GM19238 (cell line): Measurements from ENCODE around the gene KRT77.
"Not testable (repeated sequence)": the region's sequence is repeated elsewhere in the genome, so short reads cannot be mapped to it uniquely, and the experiment has no call there.

Source experiments
- DNase-seq: peaks from one replicate; pipeline ENCODE4 v3.0.0; 2011; ENCODE audit warnings: low spot score; ENCODE audit not compliant: insufficient read length

The KRT77 gene

DNA sequence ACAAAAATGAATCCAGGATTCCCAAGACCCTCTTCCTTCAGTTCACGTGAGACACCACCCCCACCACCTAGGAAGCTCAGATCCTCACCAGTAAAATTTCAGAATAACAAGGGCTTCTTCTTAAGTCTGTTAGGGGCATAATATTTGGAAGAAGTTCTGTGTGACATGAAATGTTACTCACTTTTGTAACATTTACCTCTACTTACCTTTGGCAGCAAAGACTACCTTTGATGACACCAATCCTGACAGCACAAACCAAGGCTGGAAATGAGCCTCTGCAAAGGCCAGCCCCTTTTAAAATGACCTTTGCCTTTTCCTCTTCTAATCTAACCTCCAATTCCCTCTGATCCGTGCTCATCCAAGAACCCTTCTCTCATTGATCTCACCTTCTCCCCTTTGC is 19.4 kb upstream of the KRT77 start:
- DNase-seq = no peak

- DNase-seq = no peak
These were observed 18.6 kb upstream of the KRT77 start for GRCh38 chr12:52721838-52722470.

DNA sequence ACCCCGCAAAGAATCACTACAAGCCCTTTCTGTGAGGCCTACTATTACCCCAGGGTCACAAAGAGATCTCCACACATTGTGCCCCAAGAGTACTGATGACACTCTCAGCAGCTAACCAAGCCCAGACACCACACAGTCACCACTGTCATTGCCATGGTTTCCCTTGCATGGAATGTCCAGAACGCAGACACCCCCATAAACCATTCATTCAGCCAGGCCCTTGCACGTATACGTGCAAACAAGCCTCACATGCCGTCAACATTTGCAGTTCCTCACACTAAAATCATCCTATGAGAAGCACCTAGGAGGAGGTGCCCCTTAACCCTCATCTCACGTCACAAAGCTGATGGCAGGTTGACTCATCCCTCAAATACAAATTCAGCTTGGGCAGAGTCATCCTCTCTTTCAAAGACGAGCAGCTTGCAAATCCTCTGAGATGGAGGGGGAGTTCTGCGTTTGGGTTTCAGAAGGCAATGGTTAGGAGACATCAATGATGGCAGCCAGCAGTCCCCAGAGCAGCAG is 17.1 kb upstream of the KRT77 start:
- DNase-seq = no peak

DNA sequence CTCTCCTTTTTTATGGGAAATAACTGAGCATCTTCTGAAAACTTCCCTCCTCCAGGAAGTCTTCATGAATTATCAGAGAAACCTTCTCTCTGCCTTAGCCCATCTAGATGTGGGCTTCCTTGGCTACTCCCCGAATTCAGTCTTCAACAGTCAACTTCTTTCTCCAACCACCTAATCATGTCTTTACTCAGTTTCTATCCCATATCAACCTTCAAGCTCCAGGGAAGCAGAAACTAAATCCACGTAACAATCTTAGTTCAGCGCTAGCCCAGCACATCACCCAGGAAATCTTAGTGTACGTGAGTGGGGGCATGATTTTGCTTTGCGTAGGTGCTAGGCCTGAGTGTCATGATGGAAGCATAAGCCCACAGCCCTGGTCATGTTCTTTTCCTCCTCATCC is 12.7 kb upstream of the KRT77 start:
- DNase-seq = no peak

DNA sequence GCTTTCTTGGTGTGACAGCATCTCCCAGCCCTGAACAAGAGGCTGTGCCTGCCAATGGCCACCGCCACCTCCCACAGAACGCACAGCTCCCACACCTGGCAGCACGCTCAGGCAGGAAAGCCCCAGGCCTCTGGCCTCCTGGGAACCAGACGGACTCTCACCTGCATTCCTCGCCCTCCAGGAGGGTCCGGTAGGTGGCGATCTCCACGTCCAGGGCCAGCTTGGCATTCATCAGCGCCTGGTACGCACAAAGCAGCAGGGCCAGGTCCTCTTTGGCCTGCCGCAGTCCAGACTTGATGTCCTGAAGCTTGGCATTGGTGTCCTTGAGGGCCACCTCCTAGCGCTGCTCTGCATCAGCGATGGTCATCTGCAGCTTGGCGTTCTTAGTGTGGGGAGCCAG is 12.1 kb upstream of the KRT77 start:
- no peak for DNase-seq

GRCh38 chr12:52714887-52715281 is 11.6 kb upstream of the KRT77 start:
- DNase-seq = no peak

DNA sequence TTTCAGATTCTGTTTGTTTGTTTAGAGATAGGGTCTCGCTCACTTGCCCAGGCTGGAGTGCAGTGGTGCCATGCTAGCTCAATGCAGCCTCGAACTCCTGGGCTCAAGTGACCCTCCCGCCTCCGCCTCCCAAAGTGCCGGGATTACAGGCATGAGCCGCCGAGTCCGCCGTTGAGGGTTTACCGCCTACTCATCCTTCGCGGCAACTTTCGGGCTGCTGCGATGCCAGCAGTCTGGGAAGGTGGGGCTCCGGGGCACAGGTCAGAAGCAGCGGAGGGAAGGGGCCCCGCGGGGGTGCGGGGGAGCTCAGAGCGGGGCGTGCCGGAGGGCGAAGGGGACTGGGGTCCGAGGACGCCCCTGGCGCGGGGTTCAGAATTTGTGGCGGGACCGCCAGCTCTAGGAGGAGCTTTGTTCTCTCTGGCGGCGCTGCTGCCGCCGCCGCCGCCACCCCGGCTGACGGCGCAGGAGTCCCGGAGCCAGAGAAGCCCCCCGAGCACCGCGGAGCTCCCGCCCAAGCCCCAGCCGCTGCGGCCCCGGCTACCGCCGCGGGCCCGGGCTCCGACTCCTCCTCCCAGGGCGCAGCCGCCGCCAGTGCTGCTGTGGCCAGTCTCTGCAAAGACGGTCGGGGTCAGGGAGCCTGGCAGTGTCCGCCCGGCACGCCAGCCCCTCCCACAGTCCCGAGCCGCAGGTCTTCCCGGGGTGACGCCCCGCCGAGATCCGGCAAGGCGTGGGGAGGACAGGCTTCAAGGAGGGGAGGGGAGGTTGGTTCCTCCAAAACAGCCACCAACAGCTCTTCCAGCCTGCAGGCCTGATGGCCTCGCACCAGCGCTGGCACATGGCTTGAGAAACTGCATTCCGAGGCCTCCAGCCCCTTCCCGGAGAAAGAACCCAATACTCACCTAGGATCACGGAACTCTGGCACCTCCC is 10.9 kb upstream of the KRT77 start:
- DNase-seq = no peak

- not testable (repeated sequence) for DNase-seq
These were observed 8.8 kb upstream of the KRT77 start for GRCh38 chr12:52712122-52712521.

DNA sequence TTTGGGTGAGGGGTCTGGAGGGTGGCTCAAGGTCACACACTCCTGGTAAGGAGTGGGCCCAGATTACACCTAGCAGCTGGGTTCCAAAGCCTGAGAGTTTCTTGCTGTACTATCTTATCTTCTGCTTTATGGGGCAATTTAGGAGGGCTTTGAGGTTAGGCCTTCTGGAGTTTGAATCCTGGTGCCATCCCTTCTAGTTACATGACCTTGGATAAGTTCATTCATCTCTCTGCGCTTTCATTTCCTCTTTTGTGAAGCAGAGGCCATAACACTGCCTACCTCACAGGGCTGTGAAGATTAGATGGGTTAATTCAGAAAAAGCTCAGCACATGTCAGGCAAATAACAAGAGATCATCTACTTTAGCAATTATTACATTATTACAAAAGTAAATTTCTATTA is 7.4 kb upstream of the KRT77 start:
- DNase-seq = no peak

DNA sequence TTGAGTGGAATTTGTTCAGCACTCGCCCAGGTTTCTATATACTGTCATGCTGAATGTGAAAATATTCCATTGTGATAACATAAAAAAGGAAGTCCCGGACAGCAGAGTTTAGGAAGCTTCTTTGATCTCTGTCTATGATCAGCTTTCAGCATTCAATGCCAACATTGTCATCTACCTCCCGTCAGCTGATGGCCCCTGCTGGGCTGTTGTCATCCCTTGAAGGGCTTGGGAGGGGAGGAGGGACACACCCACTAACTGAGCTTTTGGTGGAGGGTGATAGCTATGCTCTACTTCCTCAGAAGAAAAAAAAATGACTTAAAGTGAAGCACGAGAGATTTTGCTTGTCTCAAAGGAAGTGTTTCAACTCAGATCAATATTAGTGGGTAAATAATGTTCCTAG is 4.7 kb upstream of the KRT77 start:
- no peak for DNase-seq

DNA sequence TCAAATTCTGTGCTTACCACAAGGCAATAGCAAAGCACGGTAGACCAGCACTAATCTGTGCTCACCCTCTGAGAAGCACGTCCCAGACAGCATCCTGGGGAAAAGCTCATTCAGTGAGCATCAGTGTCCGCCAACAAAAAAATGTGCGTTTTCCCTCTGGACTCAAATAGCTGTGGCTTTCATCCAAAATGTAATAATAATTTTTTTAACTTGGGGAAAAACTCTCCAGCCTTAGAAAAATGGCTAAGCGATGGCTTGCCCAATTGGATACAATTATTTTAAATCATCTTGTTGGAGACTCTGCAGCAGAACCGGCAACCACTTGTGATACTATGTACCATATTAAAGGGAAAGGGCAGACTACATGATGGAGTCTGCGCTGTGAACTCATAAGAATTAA is 1.1 kb upstream of the KRT77 start:
- DNase-seq = no peak

- DNase-seq = no peak
These were observed 554 bp upstream of the KRT77 start for GRCh38 chr12:52703878-52704277.

GRCh38 chr12:52702338-52702737 is 986 bp downstream of the KRT77 start:
- no peak for DNase-seq

DNA sequence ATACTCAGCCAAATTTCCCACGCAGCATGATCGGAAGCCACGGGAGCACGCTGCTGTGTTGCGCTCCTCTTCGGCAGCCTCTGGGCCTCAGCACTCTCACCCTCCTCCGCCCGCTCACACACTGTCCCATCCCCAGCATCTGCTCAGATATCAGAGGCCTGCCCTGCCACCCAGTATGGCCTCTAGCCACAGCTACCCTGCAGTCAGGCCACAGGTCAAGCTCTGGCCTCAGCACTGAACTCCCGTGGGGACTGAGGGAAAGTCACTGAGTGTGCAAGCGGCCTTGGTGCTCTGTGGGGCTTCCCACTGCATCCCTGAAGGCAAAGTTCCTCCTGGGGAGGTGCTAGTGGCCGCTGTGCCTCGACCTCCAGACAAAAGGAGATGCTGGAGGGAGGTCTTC is 2.0 kb downstream of the KRT77 start:
- DNase-seq = no peak

- no peak for DNase-seq
These were observed 3.4 kb downstream of the KRT77 start for GRCh38 chr12:52699960-52700359.

- no peak for DNase-seq
These were observed 4.0 kb downstream of the KRT77 start for GRCh38 chr12:52699373-52699772.

- no peak for DNase-seq
These were observed 4.5 kb downstream of the KRT77 start for GRCh38 chr12:52698651-52699340.

GRCh38 chr12:52697058-52697582 is 6.2 kb downstream of the KRT77 start:
- no peak for DNase-seq

GRCh38 chr12:52696588-52696987 is 6.7 kb downstream of the KRT77 start:
- DNase-seq = no peak

GRCh38 chr12:52695039-52695438 is 8.3 kb downstream of the KRT77 start:
- DNase-seq = no peak

GRCh38 chr12:52694151-52694550 is 9.2 kb downstream of the KRT77 start:
- no peak for DNase-seq

- no peak for DNase-seq
These were observed 10.1 kb downstream of the KRT77 start for GRCh38 chr12:52693261-52693660.
